Stomach (tissue), 19 donors: ENCODE data around the gene KIAA0232. TPM values are rescaled to one million over a fixed set of nuclear protein-coding genes. Genes with fewer than 3 reads are reported as not detected.

Source experiments
- DNase-seq, 2 donors: peaks; one replicate each; pipeline versions ENCODE4 v3.0.0 to v3.0.0-alpha.2; 2013 to 2019
- H3K27ac ChIP-seq, 5 donors: fragments of 200-600 bp in 4 of 5; sonication (generic) in 4 of 5; one replicate each; pipeline ENCODE4 v1.5.1; 2013 to 2019; ENCODE audit warnings: mild to moderate bottlenecking in 1 of 5, moderate library complexity in 1 of 5
- H3K27me3 ChIP-seq, 3 donors: fragments of 200-600 bp; sonication (generic); one replicate each; pipeline ENCODE4 v1.5.1; 2017 to 2019; ENCODE audit warnings: mixed run types in 1 of 3
- H3K36me3 ChIP-seq, 4 donors: fragments of 200-600 bp; sonication (generic); 1 replicate in 3 of 4; 2 replicates in 1 of 4; pipeline ENCODE4 v1.5.1; 2016 to 2019
- H3K4me1 ChIP-seq, 4 donors: fragments of 200-600 bp; sonication (generic); one replicate each; pipeline ENCODE4 v1.5.1; 2016 to 2019
- H3K4me3 ChIP-seq, 4 donors: fragments of 200-600 bp; sonication (generic) in 3 of 4; one replicate each; pipeline ENCODE4 v1.5.1; 2016 to 2019; ENCODE audit warnings: mild to moderate bottlenecking in 1 of 4
- H3K9me3 ChIP-seq, 4 donors: fragments of 200-600 bp; sonication (generic); one replicate each; pipeline ENCODE4 v1.5.1; 2016 to 2019
- CTCF ChIP-seq, 7 experiments: fragments of 450-650 bp in 4 of 7; fragments of 200-600 bp in 3 of 7; sonication (generic) in 3 of 7; IDR thresholded peaks; one replicate each; pipeline ENCODE4 v1.5.1; 2016 to 2019; ENCODE audit warnings: antibody characterized with exemption in 7 of 7, control low read depth in 2 of 7, mild to moderate bottlenecking in 1 of 7
- EP300 ChIP-seq: sonication (generic); formaldehyde crosslinking; IDR thresholded peaks from one replicate; pipeline ENCODE4 v1.6.1; 2017; ENCODE audit warnings: antibody characterized with exemption
- POLR2A ChIP-seq, 4 donors: fragments of 450-650 bp; IDR thresholded peaks; one replicate each; pipeline ENCODE4 v1.6.1; 2016; ENCODE audit warnings: antibody characterized with exemption in 4 of 4, control low read depth in 2 of 4, mild to moderate bottlenecking in 1 of 4, moderate library complexity in 1 of 4
- POLR2AphosphoS5 ChIP-seq, 3 donors: sonication (generic); formaldehyde crosslinking; IDR thresholded peaks; one replicate each; pipeline ENCODE4 v1.6.1; 2016; ENCODE audit warnings: antibody characterized with exemption in 3 of 3
- WGBS, 5 donors: extraction: QIAGEN DNeasy Blood & Tissue Kit in 3 of 5; methylation state at CpG; one replicate each; pipeline versions ENCODE4 v1.1.5 to v1.1.7; 2013 to 2018; 5-methylcytosine and 5-hydroxymethylcytosine counted together
- intact Hi-C: fragments of 100-400 bp; cut with DNase I; formaldehyde crosslinking; loops from one replicate; pipeline ENCODE4 v1.15.1; 2023; ENCODE audit warnings: low total_unique reads
- long read RNA-seq, 10 donors: transcript quantifications; one replicate each; lab custom pipeline, GENCODE V29; 2026
- polyA plus RNA-seq, 3 donors: library from polyadenylated mRNA; stranded (reverse); fragments of 200-250 nt; gene quantifications; one replicate each; pipeline ENCODE4 v1.2.3, GENCODE V29; 2013
- total RNA-seq, 5 donors: library from RNA; depleted of rRNA; stranded (reverse); fragments of >200 nt; gene quantifications; one replicate each; pipeline versions ENCODE4 v1.1.0 to v1.2.3, GENCODE V29; 2014 to 2016
- donor health status: healthy with polysubstance abuse.
- donor health status: Bipolar disorder and iron deficiency.
- donor health status: healthy.

KIAA0232 gene, protein sequence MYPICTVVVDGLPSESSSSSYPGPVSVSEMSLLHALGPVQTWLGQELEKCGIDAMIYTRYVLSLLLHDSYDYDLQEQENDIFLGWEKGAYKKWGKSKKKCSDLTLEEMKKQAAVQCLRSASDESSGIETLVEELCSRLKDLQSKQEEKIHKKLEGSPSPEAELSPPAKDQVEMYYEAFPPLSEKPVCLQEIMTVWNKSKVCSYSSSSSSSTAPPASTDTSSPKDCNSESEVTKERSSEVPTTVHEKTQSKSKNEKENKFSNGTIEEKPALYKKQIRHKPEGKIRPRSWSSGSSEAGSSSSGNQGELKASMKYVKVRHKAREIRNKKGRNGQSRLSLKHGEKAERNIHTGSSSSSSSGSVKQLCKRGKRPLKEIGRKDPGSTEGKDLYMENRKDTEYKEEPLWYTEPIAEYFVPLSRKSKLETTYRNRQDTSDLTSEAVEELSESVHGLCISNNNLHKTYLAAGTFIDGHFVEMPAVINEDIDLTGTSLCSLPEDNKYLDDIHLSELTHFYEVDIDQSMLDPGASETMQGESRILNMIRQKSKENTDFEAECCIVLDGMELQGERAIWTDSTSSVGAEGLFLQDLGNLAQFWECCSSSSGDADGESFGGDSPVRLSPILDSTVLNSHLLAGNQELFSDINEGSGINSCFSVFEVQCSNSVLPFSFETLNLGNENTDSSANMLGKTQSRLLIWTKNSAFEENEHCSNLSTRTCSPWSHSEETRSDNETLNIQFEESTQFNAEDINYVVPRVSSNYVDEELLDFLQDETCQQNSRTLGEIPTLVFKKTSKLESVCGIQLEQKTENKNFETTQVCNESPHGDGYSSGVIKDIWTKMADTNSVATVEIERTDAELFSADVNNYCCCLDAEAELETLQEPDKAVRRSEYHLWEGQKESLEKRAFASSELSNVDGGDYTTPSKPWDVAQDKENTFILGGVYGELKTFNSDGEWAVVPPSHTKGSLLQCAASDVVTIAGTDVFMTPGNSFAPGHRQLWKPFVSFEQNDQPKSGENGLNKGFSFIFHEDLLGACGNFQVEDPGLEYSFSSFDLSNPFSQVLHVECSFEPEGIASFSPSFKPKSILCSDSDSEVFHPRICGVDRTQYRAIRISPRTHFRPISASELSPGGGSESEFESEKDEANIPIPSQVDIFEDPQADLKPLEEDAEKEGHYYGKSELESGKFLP (N-terminal part only)
- total RNA-seq: 10 to 100 TPM in 4 of 5 donors, 1 to 10 TPM in 1; 8.1 to 48.1 (median 23.2) TPM
- polyA plus RNA-seq: 1 to 10 TPM; 5.1 to 7.5 (median 5.4) TPM
- long read RNA-seq, donor 1: 0 reads
- long read RNA-seq, donor 2: 0 reads
- long read RNA-seq, donor 3: 0 reads
- long read RNA-seq, donor 4: 0 reads
- long read RNA-seq, donor 5: 0 reads
- long read RNA-seq, donor 6: 0 reads
- long read RNA-seq, donor 7, full-length matches to known transcripts: 3 of 3 reads
- long read RNA-seq, donor 7, partial matches to known transcripts: 0 of 3 reads
- long read RNA-seq, donor 7, other reads (novel, unspliced or antisense): 0 of 3 reads
- long read RNA-seq, donor 8: 0 reads
- long read RNA-seq, donor 9, partial matches to known transcripts: 5 of 5 reads
- long read RNA-seq, donor 9, other reads (novel, unspliced or antisense): 0 of 5 reads
- long read RNA-seq, donor 10: 0 reads

GRCh38 chr4:6782147-6782845 lies at the start of gene KIAA0232:
TSS of gene KIAA0232 (plus strand) at chr4:6782727. CDS start at chr4:6824454, 41,727 bp downstream.
- H3K36me3 ChIP-seq: peaks cover 0 to 8% (median 3%) of the 10 kb centered on the region in 4 donors
- H3K27ac ChIP-seq: peak within 1 kb of the TSS; percentile 99 to 100 (median 100)
- H3K4me3 ChIP-seq: peak within 1 kb of the TSS; percentile 94 to 100 (median 98)
- H3K4me1 ChIP-seq: peaks cover 26 to 52% (median 37%) of the 10 kb centered on the region in 4 donors
- intact Hi-C loops: loop anchor here (10.0 kb wide), 1 partner anchor 57 kb away; no protein-coding TSS in a partner anchor
- DNase-seq: peak; percentile 94 to 98
- no peak for TF ChIP-seq POLR2A (IDR thresholded peaks at IDR 0.05)
- peak; percentile 72 to 82 (median 80) for TF ChIP-seq POLR2AphosphoS5 (IDR thresholded peaks at IDR 0.05)
- no peaks in the 10 kb centered on the region for H3K9me3 ChIP-seq
- WGBS, 5 donors: 0 to 2% (median 0%) methylated on average over 22 to 100 of the region's 100 CpGs
- no peaks in the 10 kb centered on the region for H3K27me3 ChIP-seq

- no peak overlapping the region for H3K4me3 ChIP-seq
- no peak for DNase-seq
- WGBS, 5 donors: 79 to 86% (median 81%) methylated on average over 22 to 27 of the region's 27 CpGs
- H3K27me3 ChIP-seq: no peaks in the 10 kb centered on the region
- intact Hi-C loops: no loop called here
- no peaks in the 10 kb centered on the region for H3K9me3 ChIP-seq
- TF ChIP-seq CTCF (IDR thresholded peaks at IDR 0.05): no peak
- H3K36me3 ChIP-seq: no peaks in the 10 kb centered on the region
- peak overlapping the region; percentile 5 to 77 (median 70) for H3K27ac ChIP-seq
- peaks cover 12 to 17% (median 13%) of the 10 kb centered on the region in 4 donors for H3K4me1 ChIP-seq
Observed at GRCh38 chr4:6733358-6734164, 49.0 kb upstream of the KIAA0232 start.

GRCh38 chr4:6734165-6734786 lies 48.3 kb upstream of the KIAA0232 start:
- H3K27ac ChIP-seq: peak overlapping the region in 1 of 5 donors; percentile 68
- no peaks in the 10 kb centered on the region for H3K27me3 ChIP-seq
- H3K4me3 ChIP-seq: no peak overlapping the region
- H3K36me3 ChIP-seq: no peaks in the 10 kb centered on the region
- 85 to 89% (median 89%) methylated on average over 16 of the region's 16 CpGs for whole genome bisulfite sequencing, 5 donors
- H3K9me3 ChIP-seq: no peaks in the 10 kb centered on the region
- TF ChIP-seq POLR2A (IDR thresholded peaks at IDR 0.05): no peak
- TF ChIP-seq CTCF (IDR thresholded peaks at IDR 0.05): no peak
- no peak for TF ChIP-seq EP300
- TF ChIP-seq POLR2AphosphoS5 (IDR thresholded peaks at IDR 0.05): no peak
- peaks cover 12 to 17% (median 13%) of the 10 kb centered on the region in 4 donors for H3K4me1 ChIP-seq
- no peak for DNase-seq
- intact Hi-C loops: no loop called here
